NCI-H345 (cell line): ENCODE results near the gene DENND6B.
"Not testable (repeated sequence)": the region's sequence is repeated elsewhere in the genome, so short reads cannot be mapped to it uniquely, and the experiment has no call there.

Source experiments
- DNase-seq: peaks from one replicate; lab custom pipeline; 2025; lab: John Stamatoyannopoulos, UW

DENND6B gene

GRCh38 chr22:50326956-50327710 lies at the start of gene DENND6B:
Gene DENND6B (minus strand): TSS chr22:50327012. CDS start chr22:50326988, 24 bp downstream.
- peak; percentile 75 for DNase-seq

GRCh38 chr22:50376085-50376651 lies 49.4 kb upstream of the DENND6B start:
- DNase-seq, result no peak

GRCh38 chr22:50371101-50371648 lies 44.4 kb upstream of the DENND6B start:
- DNase-seq, result no peak

- no peak for DNase-seq
Measured at GRCh38 chr22:50367778-50368500, 41.1 kb upstream of the DENND6B start.

GRCh38 chr22:50363803-50364194 lies 37.0 kb upstream of the DENND6B start:
- not testable (repeated sequence) for DNase-seq

- DNase-seq, result no peak
Measured at GRCh38 chr22:50363166-50363802, 36.5 kb upstream of the DENND6B start.

GRCh38 chr22:50361688-50362087 lies 34.9 kb upstream of the DENND6B start:
- DNase-seq, result no peak

- DNase-seq, result no peak
Measured at GRCh38 chr22:50361222-50361621, 34.4 kb upstream of the DENND6B start.

GRCh38 chr22:50360578-50360977 lies 33.8 kb upstream of the DENND6B start:
- no peak for DNase-seq

- no peak for DNase-seq
Measured at GRCh38 chr22:50357756-50358155, 30.9 kb upstream of the DENND6B start.

GRCh38 chr22:50357222-50357621 lies 30.4 kb upstream of the DENND6B start:
- no peak for DNase-seq

GRCh38 chr22:50356186-50356585 lies 29.4 kb upstream of the DENND6B start:
- no peak for DNase-seq

- DNase-seq, result no peak
Measured at GRCh38 chr22:50348058-50348457, 21.2 kb upstream of the DENND6B start.

- no peak for DNase-seq
Measured at GRCh38 chr22:50347157-50347556, 20.3 kb upstream of the DENND6B start.

- no peak for DNase-seq
Measured at GRCh38 chr22:50346470-50346869, 19.7 kb upstream of the DENND6B start.

- no peak for DNase-seq
Measured at GRCh38 chr22:50343541-50343935, 16.7 kb upstream of the DENND6B start.

- peak; percentile 72 for DNase-seq
Measured at GRCh38 chr22:50342651-50343540, 16.1 kb upstream of the DENND6B start, which contains the start of gene PPP6R2. Gene PPP6R2 (plus strand): TSS chr22:50343327. CDS start chr22:50393909, 50,582 bp downstream.

- DNase-seq, result peak; percentile 88
Measured at GRCh38 chr22:50341977-50342650, 15.3 kb upstream of the DENND6B start.

GRCh38 chr22:50339945-50340879 lies 13.4 kb upstream of the DENND6B start:
- DNase-seq, result no peak
